ENCODE data around the gene FOXC2.
"Not testable (repeated sequence)": the region's sequence is repeated elsewhere in the genome, so short reads cannot be mapped to it uniquely, and the experiment has no call there.

FOXC2 gene

DNA sequence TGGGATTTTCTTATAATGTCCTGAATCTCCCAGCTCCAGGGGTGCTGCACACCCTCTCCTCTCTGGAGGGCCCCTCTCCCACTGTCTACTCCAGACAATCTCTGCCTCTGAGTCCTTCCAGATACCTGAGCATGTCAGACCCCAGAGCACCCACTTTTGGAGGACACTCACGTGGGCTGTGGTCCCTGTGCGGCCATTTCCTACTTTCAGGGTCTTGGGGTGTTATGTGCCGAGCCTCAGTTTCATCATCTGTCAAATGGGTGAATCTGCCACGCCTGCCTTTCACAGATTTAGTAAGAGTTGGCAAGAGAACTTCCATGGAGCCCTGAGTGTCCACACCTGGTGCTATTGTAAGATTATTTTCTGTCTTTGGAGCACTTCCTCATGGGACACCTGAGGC, 8.0 kb downstream of the FOXC2 start:
- DNase-seq, result no peak

DNA sequence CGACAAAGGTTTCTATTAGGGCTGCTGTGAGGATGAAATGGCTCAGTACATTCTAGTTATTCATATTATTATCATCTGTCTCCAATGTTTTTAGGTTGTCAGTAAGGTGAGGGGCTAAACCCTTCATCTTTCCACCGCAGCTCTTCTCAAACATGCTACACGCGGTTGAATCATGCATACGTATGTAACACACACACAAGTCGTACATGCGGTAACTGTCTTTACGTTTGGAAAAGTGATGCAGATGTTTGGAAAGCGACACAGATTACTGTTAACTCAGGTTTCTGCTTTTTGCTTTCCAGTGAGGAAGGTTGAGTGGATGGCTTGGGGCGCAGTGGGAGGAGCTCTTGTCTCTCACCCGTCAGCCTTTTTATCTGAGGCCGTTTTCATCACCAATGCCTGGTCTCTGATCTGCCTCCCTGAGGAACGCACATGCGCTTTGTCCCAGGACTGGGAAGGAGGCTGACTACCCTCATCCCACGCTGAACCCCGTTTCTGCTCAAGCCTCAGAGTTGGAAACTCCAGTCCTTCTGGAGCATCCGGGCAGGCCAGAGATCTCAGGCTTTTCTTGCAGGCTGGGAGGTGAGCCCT, 8.6 kb downstream of the FOXC2 start:
- no peak for DNase-seq

- DNase-seq, result peak; percentile 89
Observed at GRCh38 chr16:86575754-86576557, 9.3 kb downstream of the FOXC2 start.

DNA sequence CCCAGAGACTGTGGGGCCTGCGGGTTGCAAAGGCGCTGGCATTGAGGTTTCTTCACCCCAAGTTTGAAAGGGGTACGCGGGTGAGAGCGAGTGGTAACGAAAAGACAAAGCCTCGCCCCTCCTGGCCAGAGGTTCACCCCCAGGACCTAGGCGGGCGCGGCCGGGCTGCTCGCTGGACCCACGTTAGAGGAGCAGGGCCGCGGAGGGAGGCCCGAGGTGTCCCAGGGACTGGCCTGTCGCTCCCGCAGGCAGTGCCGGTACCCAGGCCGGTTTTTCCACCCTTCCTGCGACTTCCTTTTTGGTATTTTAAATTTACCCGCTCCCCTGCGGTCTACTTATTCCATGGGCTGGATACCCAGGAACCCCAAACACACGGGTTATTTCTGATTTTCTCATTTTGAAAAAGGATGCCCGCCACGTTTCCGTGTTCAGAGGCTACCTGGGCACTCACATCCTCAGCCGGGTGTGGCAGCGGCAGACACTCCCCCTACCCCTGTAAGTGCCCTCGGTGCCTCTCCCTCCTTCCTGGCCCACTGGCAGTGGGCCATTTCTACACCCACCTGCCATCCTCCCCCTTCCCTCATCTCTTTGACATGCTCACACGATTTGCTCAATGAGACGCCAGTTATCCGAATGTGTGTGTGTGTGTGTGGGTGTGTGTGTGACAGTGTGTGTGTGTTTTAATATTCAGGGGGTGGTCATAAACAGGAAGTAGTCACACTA, 10.1 kb downstream of the FOXC2 start:
- DNase-seq, result peak; percentile 57

GRCh38 chr16:86577314-86577971, 10.8 kb downstream of the FOXC2 start:
- no peak for DNase-seq

DNA sequence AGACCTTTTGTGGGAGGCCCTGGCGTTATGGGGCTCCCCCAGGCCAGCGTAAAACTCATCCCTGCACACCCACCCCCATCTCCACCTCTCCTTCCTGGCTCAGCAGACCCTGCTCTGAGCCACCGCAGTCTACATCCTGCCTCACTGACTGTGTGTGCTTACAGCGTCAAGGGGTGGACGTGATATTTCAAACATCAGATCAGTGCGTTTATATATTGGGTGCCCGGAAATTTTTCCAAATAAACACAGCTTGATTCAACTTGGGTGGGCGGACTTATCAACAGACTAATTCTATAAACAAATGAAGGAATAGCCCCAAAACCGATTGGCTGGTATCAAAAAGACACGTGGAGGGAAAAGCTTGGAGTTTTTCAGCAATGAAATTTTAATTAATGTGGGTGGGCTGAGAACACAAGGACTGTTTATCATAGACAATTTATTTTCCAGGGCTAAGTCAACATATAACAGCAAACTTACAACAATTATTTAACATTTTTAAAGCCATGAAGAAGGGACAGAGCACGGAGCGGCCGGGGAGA, 11.5 kb downstream of the FOXC2 start, which contains the start of gene FOXL1:
Gene FOXL1, plus strand, starts transcription at position 489 of the 539 bp plus-strand sequence. CDS start 175 bp downstream, outside the sequence.
- DNase-seq, result peak; percentile 21

DNA sequence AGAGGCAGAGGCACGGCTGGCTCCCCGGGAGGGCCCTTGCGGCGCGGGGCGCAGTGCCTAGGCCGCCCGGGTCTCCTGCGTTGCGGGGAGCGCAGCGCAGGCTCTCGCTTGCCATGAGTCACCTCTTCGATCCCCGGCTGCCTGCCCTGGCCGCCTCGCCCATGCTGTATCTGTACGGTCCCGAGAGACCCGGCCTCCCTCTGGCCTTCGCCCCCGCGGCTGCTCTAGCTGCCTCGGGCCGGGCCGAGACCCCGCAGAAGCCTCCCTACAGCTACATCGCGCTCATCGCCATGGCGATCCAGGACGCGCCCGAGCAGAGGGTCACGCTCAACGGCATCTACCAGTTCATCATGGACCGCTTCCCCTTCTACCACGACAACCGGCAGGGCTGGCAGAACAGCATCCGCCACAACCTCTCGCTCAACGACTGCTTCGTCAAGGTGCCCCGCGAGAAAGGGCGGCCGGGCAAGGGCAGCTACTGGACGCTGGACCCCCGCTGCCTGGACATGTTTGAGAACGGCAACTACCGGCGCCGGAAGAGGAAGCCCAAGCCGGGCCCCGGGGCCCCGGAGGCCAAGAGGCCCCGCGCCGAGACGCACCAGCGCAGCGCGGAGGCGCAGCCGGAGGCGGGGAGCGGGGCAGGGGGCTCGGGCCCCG, 12.1 kb downstream of the FOXC2 start:
- DNase-seq, result no peak

- no peak for DNase-seq
Observed at GRCh38 chr16:86579268-86580062, 12.8 kb downstream of the FOXC2 start.

DNA sequence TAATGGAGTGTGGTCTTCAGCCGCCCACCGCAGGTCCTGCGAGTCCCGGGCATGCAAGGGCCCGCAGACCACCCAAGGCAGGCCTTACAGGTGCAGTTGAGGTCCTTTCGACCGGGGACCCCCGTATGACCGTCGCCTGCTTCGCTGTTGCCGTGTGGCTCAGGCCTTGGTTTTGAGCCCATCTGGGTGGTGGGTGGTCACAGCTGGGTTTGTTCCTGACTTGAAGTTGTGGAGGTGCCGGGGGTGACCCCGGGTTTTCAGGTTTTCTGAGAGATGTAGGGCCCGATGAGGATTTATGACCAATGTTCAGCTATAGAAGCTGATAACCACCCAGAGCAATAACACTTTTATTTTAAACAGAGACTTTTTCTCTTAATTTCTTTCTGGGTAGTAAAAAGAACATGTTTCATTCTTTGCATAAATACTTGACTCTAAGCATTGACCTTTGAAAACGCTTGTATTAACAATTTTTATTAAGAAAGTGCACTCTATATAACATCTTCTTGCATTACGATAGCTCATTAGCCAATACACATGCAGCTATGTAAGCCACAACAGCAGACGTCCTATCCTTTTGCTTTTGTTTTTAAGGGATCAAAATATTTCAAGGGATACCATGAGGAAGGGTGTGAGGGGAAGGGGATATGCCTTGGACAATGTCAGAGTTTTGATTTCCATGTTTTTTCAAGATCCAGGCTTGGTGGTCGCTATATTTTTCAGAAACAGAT, 13.6 kb downstream of the FOXC2 start:
- no peak for DNase-seq

GRCh38 chr16:86580791-86581170, 14.2 kb downstream of the FOXC2 start:
- DNase-seq, result no peak

DNA sequence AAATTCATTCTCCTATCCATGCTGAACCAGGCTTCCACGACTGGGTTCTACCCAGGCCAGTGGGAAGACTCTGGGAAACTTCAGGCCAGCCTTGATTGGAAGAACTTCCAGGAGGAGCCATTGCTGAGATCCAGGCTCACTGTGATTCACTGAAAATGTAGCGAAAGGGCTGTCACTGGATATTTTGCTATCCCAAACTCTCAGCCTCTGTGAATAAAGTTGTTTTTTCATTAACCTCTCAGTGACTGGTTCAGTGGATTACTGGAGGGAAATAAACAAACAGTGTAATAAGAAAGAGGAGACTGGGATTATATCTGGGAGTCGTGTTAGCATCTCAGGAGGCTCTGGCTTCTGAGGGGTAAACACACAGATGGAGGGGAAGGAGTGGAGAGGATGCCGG, 14.8 kb downstream of the FOXC2 start:
- DNase-seq, result no peak

DNA sequence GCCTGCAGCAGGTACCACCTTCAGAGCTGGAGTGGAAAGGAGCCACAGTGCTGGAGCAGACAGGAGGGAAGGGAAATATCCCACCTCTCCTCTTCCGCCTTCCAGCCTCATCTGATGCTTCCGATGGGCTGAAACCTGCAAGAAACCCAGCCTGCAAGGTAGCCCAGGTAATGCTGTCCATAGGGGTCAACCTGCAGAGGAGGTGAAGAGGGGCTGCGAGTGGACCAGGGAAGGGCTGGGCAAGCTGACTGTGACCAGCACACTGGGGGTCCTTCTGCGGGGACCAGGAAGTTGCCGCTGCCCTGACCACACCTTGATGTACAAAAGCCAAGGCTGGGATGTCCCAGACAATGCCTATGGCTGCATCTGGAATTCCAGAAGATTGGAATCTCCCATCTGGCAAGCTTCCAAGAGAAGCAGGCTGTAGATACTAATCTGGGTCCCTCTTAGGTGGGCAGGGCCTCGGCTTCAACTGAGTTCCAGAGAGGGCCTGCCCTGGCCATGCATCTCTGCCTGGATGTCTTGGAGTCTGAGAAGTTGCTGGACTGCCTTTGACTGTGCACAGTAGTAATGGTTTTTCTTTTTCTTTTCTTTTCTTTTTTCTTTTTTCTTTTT, 17.5 kb downstream of the FOXC2 start:
- no peak for DNase-seq

DNA sequence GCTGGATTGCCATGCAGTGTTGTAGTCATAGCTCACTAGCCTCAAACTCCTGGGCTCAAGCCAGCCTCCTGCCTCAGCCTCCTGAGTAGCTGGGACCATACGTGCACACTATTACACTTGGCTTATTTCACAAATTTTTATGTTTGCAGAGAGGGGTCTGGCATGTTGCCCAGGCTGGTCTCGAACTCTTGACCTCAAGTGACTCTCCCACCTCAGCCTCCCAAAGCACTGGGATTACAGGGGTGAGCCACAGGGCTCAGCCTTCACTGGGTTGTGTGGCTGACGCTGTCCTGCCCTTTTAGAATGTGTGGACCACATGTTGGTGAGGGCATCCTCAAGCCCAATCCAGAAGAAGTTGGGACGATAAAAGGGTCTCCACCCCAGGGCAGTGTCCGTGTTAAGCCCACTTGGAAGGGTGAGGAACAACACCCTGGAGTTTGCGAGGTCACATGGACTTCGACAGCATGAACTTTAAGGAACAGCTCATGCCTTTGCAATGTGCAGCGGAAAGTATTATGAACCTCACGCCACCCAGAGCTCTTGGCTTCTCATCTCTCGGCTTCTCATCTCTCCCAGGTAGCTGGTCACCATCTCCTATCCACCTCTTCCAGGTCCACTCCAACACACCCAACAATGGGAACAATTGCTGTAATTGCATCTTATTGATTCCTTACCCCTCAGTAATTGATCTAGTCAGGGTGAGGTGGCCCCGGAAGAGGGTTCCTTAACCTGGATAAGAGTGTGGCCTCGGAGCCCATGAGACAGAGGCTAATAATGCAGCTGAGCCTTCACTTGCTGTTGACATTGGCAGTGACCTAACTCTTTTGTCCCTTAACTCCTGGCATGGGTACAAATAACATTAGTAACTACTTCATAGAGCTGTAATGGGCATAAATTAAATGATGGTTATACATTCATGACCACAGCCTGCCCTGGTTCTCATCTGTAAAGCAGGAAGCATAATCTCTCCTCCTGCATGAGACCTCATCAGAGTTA, 18.4 kb downstream of the FOXC2 start:
- DNase-seq, result no peak

GRCh38 chr16:86585821-86586611, 19.4 kb downstream of the FOXC2 start:
- DNase-seq, result peak; percentile 29

- DNase-seq, result no peak
Observed at GRCh38 chr16:86587487-86587886, 20.9 kb downstream of the FOXC2 start.

- not testable (repeated sequence) for DNase-seq
Observed at GRCh38 chr16:86587955-86588354, 21.3 kb downstream of the FOXC2 start.

DNA sequence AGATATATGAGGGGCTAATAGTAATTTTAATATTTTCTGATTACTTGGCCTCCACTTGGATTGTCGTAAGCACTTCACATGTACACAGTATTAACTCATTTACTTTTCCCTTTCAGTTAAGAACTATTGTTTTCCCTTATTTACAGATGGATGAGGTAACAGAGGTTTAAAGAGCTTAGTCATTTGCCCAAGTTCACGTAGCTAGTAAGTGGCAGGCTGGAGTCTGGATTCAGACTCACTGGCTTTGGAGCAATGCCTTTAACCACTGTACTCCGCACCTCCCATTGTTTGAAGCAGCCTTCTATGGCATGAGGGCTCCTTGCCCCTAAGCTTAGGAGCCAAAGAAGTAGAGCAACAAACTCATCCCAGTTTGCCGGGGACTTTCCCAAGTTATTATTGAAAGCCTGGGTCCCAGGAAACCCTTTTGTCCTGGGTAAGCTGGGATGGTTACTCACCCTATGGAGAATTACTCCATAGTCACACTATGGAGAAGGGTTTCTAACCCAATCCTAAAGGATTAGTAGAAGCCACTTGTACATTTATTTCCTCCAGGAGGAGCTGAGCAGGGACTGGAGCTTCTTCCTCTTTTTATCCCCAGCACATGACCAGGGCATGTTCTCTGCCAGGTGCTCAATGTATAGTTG, 24.0 kb downstream of the FOXC2 start:
- DNase-seq, result peak; percentile 77

DNA sequence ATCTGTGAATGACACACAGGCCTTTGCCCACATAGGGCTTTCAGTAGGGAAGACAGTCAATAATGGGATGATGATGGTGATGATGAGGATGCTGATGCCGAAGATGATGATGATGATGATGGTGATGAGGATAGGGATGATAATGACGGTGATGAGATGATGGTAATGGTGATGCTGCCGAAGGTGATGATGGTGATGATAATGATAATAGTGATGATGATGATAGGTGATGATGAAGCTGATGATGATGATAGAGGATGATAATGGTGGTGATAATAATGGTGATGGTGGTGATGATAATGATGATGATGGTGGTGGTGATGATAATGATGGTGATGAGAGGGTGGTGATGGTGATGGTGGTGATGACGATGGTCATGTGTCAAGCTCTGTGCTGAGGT, 24.6 kb downstream of the FOXC2 start:
- no peak for DNase-seq

Measured in kidney glomerular epithelial cell (primary cell).